IPS-11a (cell line): ENCODE measurements around the gene FUBP1.
"Not testable (repeated sequence)": the region's sequence is repeated elsewhere in the genome, so short reads cannot be mapped to it uniquely, and the experiment has no call there.

Source experiments
- H3K4me3 ChIP-seq: one replicate; pipeline ENCODE4 v1.5.1; 2013; ENCODE audit warnings: low read depth, low read length, control low read depth

Gene FUBP1

GRCh38 chr1:77987919-77988318 is 9.0 kb upstream of the FUBP1 start:
- H3K4me3 ChIP-seq = no peak overlapping the region

DNA sequence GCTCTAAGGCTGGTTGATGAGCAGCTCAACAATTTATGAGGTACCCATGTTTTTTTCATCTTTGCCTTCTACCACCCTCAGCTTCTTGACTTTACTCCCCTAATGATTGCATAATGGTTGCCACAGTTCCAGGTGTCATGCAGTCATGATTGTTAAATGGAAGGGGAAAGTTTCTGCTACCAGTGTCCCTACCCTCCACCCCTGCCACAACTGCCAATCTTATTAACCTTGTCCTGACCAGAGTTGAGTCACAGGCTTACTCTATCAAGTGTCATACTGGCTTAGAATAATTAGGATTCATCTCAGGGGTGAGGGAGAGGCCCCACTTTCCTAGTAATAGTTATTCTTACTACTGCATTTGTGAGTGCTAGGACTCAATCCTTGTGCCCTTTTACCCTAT is 7.9 kb upstream of the FUBP1 start:
- H3K4me3 ChIP-seq = no peak overlapping the region

DNA sequence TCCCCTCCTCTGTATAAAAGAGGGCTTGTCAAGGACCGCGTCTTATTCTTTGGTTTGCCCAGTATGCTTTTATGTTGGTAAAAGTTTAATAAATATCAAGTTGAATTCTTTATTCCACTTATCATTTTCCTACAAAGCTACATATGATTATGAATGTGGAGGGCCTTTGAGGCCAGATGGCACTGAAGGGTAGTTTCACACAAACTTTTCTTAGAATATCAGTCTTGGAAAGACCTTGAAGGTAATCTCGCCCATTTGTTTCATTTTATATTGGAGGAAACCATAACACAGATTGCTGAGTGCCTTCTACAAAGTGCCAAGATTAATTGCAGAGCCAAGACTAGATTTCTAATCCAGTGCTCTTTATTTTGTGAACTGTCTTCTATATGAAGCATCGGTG is 5.8 kb upstream of the FUBP1 start:
- H3K4me3 ChIP-seq = no peak overlapping the region

GRCh38 chr1:77983997-77984355 is 5.1 kb upstream of the FUBP1 start:
- H3K4me3 ChIP-seq = no peak overlapping the region

GRCh38 chr1:77983352-77983996 is 4.6 kb upstream of the FUBP1 start:
- not testable (repeated sequence) for H3K4me3 ChIP-seq

DNA sequence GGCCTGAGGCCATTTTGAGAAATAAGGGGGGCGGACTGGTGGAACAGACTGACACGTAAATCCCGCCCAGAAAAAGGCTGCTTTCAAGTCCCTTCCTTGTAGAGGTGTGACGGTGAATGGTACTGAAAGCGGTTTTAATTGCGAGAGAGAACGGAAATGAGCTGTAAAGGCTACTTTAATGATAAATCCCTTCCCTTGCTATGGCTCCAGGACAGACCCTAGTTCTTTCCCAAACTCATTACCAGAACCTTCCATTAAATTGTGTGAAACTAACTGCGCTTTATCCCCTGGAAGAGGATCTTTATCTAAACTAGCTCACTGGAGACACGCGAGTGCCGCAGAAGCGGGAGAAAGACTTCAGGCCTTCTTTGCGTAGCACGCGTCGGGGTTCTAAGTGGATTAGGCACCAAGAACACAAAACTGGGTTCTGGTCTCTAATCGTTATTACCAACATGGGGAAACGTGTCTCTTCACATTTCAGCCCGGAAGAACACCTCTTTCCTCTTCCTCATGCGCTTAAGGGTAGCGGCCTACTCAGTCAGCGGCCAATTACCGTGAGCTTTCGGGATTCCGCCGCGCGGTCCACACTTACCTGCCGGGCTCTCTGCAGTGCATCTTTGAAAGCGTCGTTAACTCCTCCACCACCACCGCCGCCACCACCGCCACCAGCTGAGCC is 441 bp downstream of the FUBP1 start:
- H3K4me3 ChIP-seq = peak overlapping the region; percentile 100

- H3K4me3 ChIP-seq = peak overlapping the region; percentile 100
Measured at GRCh38 chr1:77977989-77978292, 931 bp downstream of the FUBP1 start.

DNA sequence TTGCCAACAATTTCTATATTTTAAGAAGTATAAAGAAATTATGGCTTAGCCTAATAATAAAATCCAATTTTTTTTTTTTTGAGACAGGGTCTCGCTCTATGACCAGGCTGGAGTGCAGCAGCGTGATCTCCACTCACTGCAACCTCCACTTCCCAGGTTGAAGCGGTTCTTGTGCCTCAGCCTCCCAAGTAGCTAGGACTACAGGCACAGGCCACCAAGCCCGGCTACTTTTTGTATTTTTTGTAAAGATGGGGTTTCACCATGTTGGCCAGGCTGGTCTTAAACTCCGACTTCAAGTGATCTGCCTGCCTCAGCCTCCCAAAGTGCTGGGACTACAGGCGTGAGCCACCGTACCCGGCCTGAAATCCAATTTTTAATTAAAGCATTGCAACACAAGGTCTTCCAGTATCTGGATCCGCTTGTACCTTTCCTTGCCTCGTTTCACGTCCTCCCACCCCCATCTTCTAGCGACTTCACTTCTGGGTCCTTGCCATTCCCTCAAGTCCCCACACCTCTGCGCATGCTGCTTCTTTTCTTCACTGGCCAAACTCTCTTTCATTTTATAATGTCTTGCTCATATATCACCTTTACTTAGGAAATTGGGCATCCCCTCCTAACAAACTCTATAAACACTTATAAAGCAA is 2.3 kb downstream of the FUBP1 start:
- H3K4me3 ChIP-seq = peak overlapping the region; percentile 25

DNA sequence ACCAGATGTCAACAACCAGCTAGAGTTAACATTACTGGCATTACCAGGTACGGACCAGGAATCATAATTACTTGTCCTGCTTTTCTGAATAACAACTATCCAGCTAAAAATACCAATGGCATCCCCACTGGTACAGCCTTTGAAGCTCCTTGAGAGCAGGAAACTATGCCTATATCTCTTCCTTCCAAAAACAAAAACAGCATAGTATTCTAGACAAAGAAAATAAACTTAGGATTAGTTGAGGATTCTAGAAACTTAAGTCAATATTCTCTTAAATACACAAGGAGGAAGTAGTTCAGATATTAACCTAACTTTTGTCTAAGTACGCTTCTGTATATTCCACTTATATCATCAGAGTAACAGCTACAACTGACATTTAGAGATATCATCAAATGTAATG is 3.0 kb downstream of the FUBP1 start:
- H3K4me3 ChIP-seq = no peak overlapping the region

DNA sequence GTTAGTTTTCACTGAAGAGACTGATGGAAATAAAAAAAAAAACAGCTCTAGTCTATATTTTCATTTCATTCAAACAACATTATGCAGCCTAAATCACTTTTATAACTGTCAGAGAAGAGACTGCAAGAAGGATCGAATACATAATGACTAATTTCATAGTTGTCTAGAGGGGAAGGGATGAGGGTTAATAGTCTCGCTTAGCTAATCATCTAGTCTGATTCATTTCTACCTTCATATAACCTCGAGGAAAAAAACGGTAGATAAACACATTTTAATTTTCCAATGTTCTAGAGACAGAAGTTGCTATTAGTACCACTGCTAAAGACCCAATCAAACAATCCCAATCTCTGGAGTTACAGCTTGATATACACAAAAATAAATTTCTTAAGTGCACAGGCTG is 3.5 kb downstream of the FUBP1 start:
- H3K4me3 ChIP-seq = no peak overlapping the region

GRCh38 chr1:77972080-77972479 is 6.8 kb downstream of the FUBP1 start:
- H3K4me3 ChIP-seq = no peak overlapping the region

- no peak overlapping the region for H3K4me3 ChIP-seq
Measured at GRCh38 chr1:77970192-77970591, 8.7 kb downstream of the FUBP1 start.

DNA sequence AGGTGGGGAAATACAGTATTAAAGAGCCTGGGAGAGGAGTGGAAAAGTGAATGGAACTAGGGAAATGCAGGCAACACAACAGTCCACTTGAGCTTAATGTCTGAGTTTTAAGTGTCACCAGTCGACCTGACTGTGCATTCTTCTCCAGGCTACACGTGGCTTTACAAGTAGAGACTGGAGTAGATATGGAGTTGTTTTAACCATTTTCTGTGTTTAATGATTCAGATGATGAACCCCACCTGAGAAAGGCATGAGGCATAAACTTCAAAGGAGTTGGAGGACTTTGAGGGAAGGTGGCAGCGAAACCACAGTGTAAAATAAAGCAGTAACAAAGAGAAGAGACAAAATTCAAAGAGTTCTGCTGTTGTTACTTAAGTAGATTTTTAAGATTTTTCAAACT is 12.6 kb downstream of the FUBP1 start:
- no peak overlapping the region for H3K4me3 ChIP-seq

GRCh38 chr1:77961392-77961791 is 17.5 kb downstream of the FUBP1 start:
- no peak overlapping the region for H3K4me3 ChIP-seq

GRCh38 chr1:77958850-77959249 is 20.0 kb downstream of the FUBP1 start:
- H3K4me3 ChIP-seq = no peak overlapping the region

DNA sequence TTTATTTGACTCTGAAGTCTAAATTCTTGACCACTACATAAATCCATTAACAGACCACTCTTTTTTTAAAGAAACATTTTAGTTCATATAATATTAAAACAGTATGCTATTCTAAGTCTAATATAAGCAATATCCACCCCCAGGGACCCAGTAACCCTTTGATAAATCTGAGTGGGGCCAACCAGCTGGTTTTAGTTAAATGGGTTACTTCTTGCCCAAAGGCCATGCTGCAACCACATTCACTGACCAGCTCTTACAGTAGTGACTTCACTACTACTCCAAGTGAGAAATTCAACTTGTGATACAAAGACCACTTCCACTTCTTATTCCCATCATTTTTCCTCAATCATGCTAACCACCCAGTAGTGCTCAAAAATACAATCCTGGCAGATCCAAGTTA is 20.5 kb downstream of the FUBP1 start:
- H3K4me3 ChIP-seq = no peak overlapping the region

GRCh38 chr1:77956464-77956863 is 22.4 kb downstream of the FUBP1 start:
- no peak overlapping the region for H3K4me3 ChIP-seq

- no peak overlapping the region for H3K4me3 ChIP-seq
Measured at GRCh38 chr1:77955709-77956108, 23.2 kb downstream of the FUBP1 start.

DNA sequence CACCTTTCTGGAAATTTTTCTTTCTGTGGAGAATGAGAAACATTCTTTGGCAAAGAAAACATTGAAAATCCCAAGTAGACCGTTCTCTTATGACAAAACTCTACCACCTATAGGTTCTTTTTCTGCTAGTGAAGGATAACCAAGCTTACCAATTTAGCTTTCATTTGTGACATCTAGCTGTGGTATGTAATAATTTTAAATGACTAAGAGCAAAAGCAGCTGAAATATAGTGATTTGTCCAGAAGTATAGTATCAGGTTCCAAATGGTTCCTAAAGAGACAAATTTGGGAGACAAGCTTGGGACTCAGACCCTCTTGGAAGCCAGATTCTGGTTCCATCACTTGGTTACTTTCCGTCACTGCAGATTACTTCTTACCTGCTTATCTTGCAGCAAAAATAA is 24.4 kb downstream of the FUBP1 start:
- no peak overlapping the region for H3K4me3 ChIP-seq

DNA sequence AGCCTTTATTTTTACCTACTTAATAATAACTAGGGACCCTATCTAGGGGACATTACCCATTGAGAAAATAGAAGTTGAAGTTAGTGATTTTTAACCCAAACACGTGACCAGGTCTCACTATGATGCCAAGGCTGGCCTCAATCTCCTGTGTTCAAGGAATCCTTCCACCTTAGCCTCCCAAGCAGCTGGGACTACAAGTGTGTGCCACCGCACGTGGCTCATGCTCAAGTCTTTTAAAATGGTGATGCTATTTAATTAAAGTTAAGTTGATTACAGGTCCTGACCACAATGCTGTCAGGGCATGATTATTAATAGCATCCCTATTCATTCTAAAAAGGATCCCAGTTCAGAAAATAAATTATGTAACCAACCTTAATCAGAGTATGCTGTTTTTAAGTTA is 25.0 kb downstream of the FUBP1 start:
- no peak overlapping the region for H3K4me3 ChIP-seq

- no peak overlapping the region for H3K4me3 ChIP-seq
Measured at GRCh38 chr1:77951328-77951727, 27.5 kb downstream of the FUBP1 start.

GRCh38 chr1:77950873-77951272 is 28.0 kb downstream of the FUBP1 start:
- no peak overlapping the region for H3K4me3 ChIP-seq
